GM18907 (cell line): Measurements from ENCODE around the gene DNAJC30.

ENCODE experiments used
- ATAC-seq: cut with Tn5 transposase; IDR thresholded peaks from one replicate; pipeline ENCODE4 v1.9.1; 2021; ENCODE audit warnings: mild to moderate bottlenecking, moderate library complexity; ENCODE audit not compliant: unreplicated experiment

The DNAJC30 gene

DNA sequence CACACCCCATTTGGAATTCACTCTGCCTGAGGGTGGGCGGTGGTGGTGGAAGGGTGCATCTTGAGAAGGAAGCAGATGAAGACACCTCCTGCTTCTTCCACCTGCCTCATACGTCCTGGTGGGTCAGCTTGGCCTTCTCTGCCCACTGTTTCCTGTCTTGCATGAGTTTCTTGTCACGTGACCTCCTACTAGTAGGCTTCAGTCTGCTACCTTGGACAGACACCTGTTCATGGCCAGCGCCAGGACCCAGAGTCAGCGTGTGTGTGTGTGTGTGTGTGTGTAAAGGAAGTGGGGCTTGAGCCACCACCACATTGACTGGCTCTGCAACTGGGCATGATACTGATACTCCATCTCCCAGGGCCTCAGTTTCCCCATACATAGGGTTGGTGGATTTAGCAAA, 32.7 kb downstream of the DNAJC30 start:
- no peak for ATAC-seq

DNA sequence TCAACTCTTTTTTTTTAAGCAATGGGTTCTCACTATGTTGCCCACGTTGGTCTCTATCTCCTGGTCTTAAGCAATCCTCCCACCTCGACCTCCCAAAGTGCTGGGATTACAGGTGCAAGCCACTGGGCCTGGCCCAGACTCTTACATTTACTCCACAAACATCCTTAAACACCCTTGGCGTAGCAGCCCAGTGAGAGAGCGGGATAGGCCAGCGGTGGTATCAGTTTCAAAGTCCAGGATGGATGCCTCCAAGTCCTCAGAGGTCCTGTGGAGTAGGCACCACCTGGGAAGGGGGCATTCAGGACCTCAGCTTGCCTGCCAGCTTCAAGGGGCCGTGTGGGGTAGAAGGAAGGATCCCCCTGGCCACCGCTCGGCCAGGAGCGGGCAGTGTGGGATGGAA, 33.7 kb downstream of the DNAJC30 start:
- no peak for ATAC-seq

DNA sequence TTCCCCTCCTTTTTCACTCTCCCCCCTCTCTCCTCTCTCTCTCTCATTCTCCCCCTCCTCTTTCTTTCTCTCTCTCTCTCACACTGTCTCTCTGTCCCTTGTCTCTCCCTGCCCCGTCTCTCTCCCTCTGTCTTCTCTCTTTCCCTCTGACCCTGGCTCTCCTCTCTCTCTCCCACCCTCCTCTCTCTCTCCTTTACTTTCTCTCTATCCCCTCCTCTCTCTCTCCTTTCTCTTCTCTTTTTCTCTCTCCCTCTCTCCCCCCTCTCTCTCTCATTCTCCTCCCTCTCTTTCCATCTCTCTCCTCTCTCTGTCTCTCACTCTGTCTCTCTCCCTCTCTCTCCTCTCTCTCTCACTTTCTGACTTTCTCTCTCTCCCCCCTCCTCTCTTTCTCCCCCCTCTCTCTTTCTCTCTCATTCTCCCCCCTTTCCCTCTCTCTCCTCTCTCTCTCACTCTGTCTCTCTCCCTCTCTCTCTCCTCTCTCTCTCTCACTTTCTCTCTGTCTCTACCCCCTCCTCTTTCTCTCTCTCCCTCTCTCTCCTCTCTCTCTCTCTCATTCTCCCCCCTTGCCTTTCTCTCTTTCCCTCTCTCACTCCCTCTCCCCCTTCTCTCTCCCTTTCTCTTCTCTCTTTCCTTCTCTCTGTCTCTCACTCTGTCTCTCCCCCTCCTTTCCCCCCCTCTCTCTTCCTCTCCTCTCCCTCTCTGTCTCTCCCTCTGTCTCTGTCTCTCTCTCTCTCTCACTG, 34.5 kb downstream of the DNAJC30 start:
- ATAC-seq = no peak

DNA sequence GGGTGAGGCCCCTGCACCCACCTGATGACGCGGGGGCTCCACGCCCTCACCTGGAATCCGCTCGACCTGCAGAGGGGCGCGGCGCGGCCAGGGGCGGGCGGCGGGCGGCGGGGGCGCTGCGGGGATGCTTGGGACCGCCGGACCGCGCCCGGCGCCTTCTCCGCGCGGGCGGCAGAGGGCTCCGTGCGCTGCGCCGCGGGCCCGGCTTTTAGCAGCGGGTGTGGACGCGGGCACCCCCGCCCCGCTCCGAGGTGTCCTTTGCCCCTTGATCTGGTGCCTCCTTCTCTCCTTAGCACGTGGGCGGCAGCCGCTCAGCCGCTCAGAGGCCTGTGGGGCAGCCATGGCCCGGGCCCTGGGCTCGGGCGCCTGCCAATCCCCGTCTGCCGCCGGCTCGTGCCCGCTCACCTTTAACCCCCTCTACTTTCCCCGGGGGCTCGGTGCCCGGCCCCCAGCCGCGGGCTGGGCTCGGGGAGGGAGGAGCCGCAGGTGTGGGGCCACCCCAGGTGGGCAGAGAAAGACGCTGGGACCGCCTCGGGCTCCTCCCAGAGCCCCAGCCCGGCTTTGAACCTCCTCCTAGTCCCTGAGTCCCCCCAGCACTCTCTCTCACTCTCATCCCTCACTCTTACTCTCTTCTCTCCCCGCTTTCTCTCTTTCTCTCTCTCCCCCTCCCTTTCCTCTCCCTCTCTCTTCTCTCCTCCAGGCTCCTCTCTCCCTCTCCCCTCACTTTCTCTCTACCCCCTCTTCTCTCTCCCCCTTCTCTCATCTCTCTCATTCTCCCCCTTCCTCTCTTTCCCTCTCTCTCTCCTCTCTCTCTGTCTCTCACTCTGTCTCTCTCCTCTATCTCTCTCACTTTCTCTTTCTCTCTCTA, 35.3 kb downstream of the DNAJC30 start:
- no peak for ATAC-seq

DNA sequence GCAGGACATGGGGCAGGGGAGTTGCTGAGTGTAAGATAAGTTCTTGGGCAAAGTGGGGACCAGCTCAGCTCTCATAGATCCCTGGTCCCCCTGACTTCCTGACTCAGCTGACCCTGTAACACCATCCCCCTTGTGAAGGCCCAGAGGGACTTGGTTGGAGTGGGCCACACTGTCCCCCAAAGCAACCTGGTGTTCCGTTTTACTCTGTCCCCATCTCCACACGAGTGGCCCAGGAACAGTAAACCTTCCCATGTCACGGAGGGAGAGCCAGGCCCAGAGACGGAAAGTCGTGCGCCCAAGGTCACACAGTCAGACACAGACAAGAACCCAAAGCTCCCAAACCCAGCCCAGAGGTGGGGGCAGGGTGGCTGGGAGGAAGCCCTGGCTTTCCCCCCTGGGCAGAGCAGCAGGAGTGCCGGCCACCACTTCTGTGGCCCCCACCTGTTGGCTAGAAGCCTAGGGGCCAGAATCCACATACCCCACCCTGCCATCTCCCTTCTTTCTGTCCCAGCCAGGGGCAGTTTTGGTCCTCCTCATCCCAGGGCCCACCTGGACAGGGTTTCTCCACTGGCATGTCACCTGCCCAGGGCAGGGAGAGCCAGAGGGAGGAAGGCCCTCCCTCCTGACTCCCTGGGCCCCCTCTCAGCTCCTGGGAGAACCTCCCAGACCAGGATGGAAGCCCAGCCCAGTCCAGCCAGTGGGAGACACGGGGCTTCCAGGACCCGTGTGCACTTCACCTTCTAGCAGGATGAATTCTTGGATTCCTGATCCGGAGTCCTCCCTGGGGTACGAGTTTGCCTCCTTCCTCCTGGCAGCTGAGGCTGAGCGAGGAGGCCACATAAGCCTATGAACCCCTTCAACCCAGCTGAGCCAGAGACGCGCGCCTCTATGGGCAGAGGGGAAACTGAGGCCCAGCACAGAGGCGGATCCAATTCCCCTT, 36.2 kb downstream of the DNAJC30 start:
- ATAC-seq = no peak

DNA sequence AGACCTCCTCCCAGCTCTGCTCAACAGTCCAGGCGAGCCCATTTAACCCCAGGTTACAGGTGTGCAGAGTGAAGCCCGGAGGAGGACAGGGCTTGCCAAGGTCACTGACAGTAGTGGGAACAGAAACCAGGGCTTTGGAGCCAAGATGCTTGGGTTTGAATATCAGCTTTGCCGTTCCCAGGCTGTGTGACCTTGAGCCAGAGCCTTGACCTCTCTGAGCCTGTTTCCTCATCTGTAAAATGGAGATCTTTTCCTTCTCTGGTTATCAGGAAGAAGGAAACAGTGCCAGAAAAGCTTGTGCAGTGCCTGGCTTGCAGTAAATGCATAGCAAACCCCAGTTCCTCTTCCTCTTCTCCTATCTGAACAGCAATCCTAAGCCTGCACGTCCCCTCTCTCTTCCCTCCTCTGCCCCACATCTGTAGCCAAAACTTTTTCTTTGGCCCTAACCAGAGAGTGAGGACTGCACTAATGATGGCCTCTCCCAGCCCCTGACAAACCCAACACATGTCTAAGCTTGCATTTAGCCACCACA, 37.5 kb downstream of the DNAJC30 start:
- no peak for ATAC-seq

DNA sequence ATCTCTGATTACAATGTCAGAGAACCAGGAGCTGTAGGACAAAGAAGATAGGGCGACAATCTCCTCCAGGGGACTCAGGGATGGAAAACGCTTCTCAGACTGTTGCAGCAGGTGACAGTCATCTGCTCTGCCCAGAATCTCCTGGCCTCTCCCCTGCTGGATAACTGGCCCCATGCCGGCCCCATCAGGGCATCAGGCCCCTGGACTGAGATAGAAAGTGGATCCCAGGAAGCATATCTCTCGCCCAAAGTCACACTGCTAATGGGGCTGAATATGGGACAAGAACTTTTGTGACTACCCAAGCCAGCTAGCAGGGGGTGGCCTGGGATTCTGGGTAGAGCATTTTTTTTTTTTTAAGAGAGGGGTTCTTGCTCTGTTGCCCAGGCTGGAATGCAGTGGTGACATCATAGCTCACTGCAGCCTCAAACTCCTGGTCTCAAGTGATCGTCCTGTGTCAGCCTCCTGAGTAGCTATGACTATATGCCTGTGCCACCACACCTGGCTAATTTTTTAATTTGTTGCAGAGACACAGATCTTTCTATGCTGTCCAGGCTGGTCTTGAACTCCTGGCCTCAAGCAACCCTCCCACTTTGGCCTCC, 38.5 kb downstream of the DNAJC30 start:
- no peak for ATAC-seq

DNA sequence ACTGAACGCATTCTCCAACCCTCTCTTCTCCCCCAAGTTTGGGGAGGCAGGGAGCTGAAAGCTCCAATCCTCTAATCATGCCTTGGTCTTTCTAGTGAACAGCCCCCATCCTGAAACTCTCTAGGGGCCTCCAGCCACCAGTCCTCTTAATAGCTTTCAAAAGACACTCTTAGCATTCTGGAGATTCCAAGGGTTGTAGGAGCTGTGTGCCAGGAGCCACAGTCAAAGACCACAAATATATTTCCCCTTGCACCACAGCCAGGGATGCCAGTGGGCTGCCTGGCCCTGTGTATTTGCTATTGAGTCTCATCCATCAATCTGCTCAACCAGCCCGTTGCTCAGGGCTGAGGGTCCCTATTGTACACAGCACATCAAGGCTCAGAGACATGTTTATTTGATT, 40.4 kb downstream of the DNAJC30 start:
- ATAC-seq = no peak

DNA sequence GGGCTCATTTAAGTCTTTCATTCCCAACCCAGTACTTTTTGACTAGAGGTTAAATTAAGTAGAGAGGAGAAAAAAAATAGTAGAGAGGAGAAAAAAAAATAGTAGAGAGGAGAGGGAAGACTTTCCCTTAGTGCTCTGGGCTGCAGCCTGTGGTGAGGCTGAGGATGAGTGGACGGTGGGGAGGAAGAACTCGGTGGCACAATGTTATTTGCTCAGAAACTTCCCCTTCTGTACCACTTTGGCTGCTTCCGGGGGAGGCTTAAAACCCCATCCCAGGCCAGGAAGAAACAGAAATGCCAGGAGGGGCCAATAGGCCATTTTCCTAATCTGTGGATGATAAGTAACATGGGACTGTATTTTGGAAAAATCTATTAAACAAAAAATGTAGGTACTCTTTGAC, 44.3 kb downstream of the DNAJC30 start:
- no peak for ATAC-seq

DNA sequence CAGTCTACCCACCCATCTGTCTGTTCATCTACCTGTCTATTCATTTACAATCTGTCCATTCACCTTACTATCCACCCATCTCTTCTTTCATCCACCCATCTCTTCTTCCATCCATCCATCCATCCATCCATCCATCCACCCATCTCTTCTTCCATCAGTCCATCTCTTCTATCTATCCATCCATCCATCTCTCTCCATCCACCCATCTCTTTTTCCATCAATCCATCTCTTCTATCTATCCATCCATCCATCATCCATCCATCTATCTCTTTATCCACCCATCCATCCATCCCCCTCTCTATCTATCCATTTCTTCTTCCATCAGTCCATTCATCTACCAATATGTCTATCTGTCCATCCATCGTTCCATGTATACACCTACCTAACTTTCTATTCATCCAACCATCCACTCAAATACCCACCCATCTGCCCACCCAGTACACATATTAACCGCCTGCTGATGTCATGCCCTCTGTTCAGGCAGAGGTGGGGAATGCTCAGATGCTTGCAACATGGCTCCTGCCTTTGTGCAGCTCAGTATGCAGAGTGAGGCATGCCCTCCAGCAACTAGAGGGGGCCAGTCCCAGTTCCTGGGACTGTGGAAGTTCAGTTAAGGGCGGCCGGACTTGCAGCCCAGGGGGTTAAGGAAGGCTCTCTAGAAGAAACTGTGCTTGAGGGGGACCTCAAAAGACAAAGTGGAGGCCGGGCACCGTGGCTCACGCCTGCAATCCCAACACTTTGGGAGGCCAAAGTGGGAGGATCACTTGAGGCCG, 47.6 kb downstream of the DNAJC30 start:
- no peak for ATAC-seq

DNA sequence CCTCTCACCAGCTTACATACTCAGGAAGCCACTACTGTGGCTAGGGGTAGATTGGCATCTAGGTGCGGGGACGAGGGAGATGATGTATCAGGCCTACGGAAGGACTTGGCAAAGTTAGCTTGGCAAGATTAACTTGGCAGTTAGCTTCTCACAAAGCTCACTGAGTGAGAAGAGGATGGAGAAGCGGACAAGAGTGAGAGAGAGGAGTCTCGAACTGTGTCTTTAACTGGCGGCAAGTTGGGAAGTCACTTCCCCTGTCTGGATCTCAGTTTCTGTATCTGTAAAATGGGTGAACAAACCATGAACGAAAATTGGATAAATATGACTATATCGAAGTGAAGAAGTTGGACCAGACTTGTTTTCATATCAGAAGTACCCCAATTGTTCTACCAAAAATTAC, 49.4 kb downstream of the DNAJC30 start:
- ATAC-seq = no peak

DNA sequence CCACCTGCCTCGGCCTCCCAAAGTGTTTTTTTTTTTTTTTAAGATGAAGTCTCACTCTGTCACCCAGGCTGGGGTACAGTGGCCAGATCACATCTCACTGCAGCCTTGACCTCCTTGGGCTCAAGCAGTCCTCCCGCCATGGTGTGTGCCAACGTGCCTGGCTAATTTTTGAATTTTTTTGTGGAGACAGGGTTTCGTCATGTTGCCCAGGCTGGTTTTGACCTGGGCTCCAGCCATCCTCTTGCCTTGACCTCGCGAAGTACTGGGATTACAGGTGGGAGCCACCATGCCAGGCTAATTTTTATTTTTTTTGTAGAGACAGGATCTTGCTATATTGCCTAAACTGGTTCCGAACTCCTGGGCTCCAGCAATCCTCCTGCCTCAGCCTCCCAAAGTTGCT, 49.9 kb downstream of the DNAJC30 start:
- no peak for ATAC-seq

DNA sequence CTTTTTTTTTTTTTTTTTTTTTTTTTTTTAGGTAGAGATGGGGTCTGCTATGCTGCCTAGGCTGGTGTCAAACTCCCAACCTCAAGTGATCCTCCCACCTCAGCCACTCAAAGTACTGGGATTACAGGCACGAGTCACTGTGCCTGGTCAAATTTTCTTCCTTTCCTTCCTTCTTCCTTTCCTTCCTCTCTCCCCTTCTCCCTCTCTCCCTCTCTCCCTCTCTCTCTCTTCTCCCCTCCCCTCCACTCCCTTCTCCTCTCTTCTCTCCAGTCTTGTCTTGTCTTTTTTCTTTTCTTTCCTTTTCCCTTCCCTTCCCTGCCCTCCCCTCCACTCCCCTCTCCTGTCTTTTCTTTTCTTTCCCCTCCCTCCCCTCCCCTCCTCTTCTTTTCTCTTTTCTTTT, 51.7 kb downstream of the DNAJC30 start:
- no peak for ATAC-seq
